Common myeloid progenitor, CD34-positive (primary cell): ENCODE results near the gene MEIS1.

Experiments used
- CTCF ChIA-PET: fragments of 350-600 bp; sonication (Branson Sonifier 250); formaldehyde crosslinking; loops from one replicate; lab custom pipeline; 2021; ENCODE audit warnings: antibody characterized with exemption; lab: Charles Lee
- POLR2A ChIA-PET: fragments of 350-600 bp; sonication (Branson Sonifier 250); formaldehyde crosslinking; loops from one replicate; lab custom pipeline; 2021; ENCODE audit warnings: antibody characterized with exemption; lab: Charles Lee
- DNase-seq, 3 donors: peaks; one replicate each; pipeline versions ENCODE4 v3.0.0 to v3.0.0-alpha.2; 2013
- H3K27ac ChIP-seq, 2 experiments: 1 replicate in 1 of 2; 2 replicates in 1 of 2; pipeline ENCODE4 v1.7.0; 2013; ENCODE audit warnings: inconsistent platforms in 2 of 2, low read length in 2 of 2, mild to moderate bottlenecking in 2 of 2, low read depth in 1 of 2, moderate library complexity in 1 of 2; ENCODE audit not compliant: severe bottlenecking in 2 of 2, insufficient read depth in 1 of 2, poor library complexity in 1 of 2
- H3K27me3 ChIP-seq, 5 experiments: replicated peaks in 2 of 5; 1 replicate in 3 of 5; 2 replicates in 2 of 5; pipeline versions ENCODE4 v1.6.1 to v1.7.0; 2013; ENCODE audit warnings: low read length in 4 of 5, mild to moderate bottlenecking in 2 of 5, moderate library complexity in 2 of 5, inconsistent platforms in 1 of 5; ENCODE audit not compliant: insufficient read depth in 5 of 5, control insufficient read depth in 4 of 5
- H3K36me3 ChIP-seq, 4 experiments: 1 replicate in 2 of 4; 2 replicates in 2 of 4; pipeline versions ENCODE4 v1.6.1 to v1.7.0; 2013; ENCODE audit warnings: low read length in 3 of 4, control low read depth in 1 of 4, mild to moderate bottlenecking in 1 of 4; ENCODE audit not compliant: control insufficient read depth in 4 of 4, insufficient read depth in 4 of 4
- H3K4me1 ChIP-seq, 4 experiments: 1 replicate in 3 of 4; 2 replicates in 1 of 4; pipeline versions ENCODE4 v1.6.1 to v1.7.1; 2013; ENCODE audit warnings: low read length in 3 of 4, mild to moderate bottlenecking in 3 of 4, control low read depth in 1 of 4, inconsistent platforms in 1 of 4, moderate library complexity in 1 of 4; ENCODE audit not compliant: control insufficient read depth in 4 of 4, insufficient read depth in 4 of 4; ENCODE audit errors: control extremely low read depth in 1 of 4
- H3K4me3 ChIP-seq, 7 experiments: 1 replicate in 4 of 7; 2 replicates in 3 of 7; pipeline versions ENCODE4 v1.5.1 to v1.7.0; 2013; ENCODE audit warnings: mild to moderate bottlenecking in 7 of 7, low read length in 6 of 7, moderate library complexity in 6 of 7, inconsistent platforms in 2 of 7, low read depth in 2 of 7, control low read depth in 1 of 7; ENCODE audit not compliant: insufficient read depth in 4 of 7, control insufficient read depth in 1 of 7; ENCODE audit errors: extremely low read depth in 1 of 7
- H3K9me3 ChIP-seq, 5 experiments: 1 replicate in 4 of 5; 2 replicates in 1 of 5; pipeline versions ENCODE4 v1.6.1 to v1.7.1; 2013; ENCODE audit warnings: low read length in 4 of 5, mild to moderate bottlenecking in 2 of 5, inconsistent platforms in 1 of 5, low read depth in 1 of 5, moderate library complexity in 1 of 5; ENCODE audit not compliant: control insufficient read depth in 4 of 5, insufficient read depth in 2 of 5; ENCODE audit errors: control extremely low read depth in 1 of 5
- WGBS: methylation state at CpG from one replicate; pipeline ENCODE4 v1.1.5; 2013; ENCODE audit not compliant: insufficient coverage; 5-methylcytosine and 5-hydroxymethylcytosine counted together

MEIS1 gene

GRCh38 chr2:66460031-66460430 lies 25.1 kb downstream of the MEIS1 start:
- ChIA-PET CTCF (interaction anchor here (1.0 to 2.0 kb wide), 3 partner anchors 15 to 20 kb away, joined by 3 to 5 read pairs (median 3); no protein-coding TSS in a partner anchor), POLR2A (interaction anchor here (0.6 kb wide), 1 partner anchor 1975 kb away, joined by 3 read pairs; no protein-coding TSS in a partner anchor)
- no peak overlapping the region for H3K4me3 ChIP-seq
- 80% methylated on average over 1 of the region's 1 CpG for WGBS
- H3K27ac ChIP-seq: no peak overlapping the region
- H3K9me3 ChIP-seq: no peaks in the 10 kb centered on the region
- H3K36me3 ChIP-seq: peaks cover 27 to 95% (median 37%) of the 10 kb centered on the region in 4 experiments
- H3K4me1 ChIP-seq: peaks cover 0 to 25% (median under 1%) of the 10 kb centered on the region in 4 experiments
- DNase-seq: no peak
- H3K27me3 ChIP-seq: no peaks in the 10 kb centered on the region

GRCh38 chr2:66461001-66461663 lies 26.2 kb downstream of the MEIS1 start:
- Histone ChIP-seq H3K27me3 (no peaks in the 10 kb centered on the region), H3K4me3 (no peak overlapping the region), H3K9me3 (no peaks in the 10 kb centered on the region), H3K36me3 (peaks cover 28 to 95% (median 40%) of the 10 kb centered on the region in 4 experiments), H3K27ac (no peak overlapping the region), H3K4me1 (peaks cover 0 to 30% (median under 1%) of the 10 kb centered on the region in 4 experiments)
- ChIA-PET POLR2A (interaction anchor here (1.0 kb wide), 1 partner anchor 34 kb away, joined by 3 read pairs; no protein-coding TSS in a partner anchor), CTCF (interaction anchor here (0.8 to 4.1 kb wide), 3 partner anchors 16 to 64 kb away, joined by 3 to 19 read pairs (median 3); no protein-coding TSS in a partner anchor)
- DNase-seq: no peak
- no CpG with 5 or more reads among the region's 3 CpGs for WGBS

- POLR2A ChIA-PET: interaction anchor here (1.0 kb wide), 1 partner anchor 35 kb away, joined by 3 read pairs; no protein-coding TSS in a partner anchor
- H3K36me3 ChIP-seq: peaks cover 25 to 94% (median 37%) of the 10 kb centered on the region in 4 experiments
- peaks cover 0 to 25% (median under 1%) of the 10 kb centered on the region in 4 experiments for H3K4me1 ChIP-seq
- H3K4me3 ChIP-seq: no peak overlapping the region
- CTCF ChIA-PET: interaction anchor here (0.6 to 4.1 kb wide), 7 partner anchors 10 to 112 kb away, joined by 3 to 19 read pairs (median 3); no protein-coding TSS in a partner anchor
- H3K27me3 ChIP-seq: no peaks in the 10 kb centered on the region
- 95% methylated on average over 4 of the region's 6 CpGs for WGBS
- no peaks in the 10 kb centered on the region for H3K9me3 ChIP-seq
- DNase-seq: no peak
- no peak overlapping the region for H3K27ac ChIP-seq
Observed at GRCh38 chr2:66461664-66462500, 27.0 kb downstream of the MEIS1 start.

GRCh38 chr2:66462501-66462825 lies 27.5 kb downstream of the MEIS1 start:
- H3K36me3 ChIP-seq: peaks cover 24 to 92% (median 32%) of the 10 kb centered on the region in 4 experiments
- H3K27ac ChIP-seq: no peak overlapping the region
- 100% methylated on average over 1 of the region's 5 CpGs for WGBS
- ChIA-PET POLR2A (no interaction called here), CTCF (interaction anchor here (0.7 to 4.1 kb wide), 6 partner anchors 10 to 111 kb away, joined by 3 to 19 read pairs (median 3); no protein-coding TSS in a partner anchor)
- no peaks in the 10 kb centered on the region for H3K27me3 ChIP-seq
- H3K9me3 ChIP-seq: no peaks in the 10 kb centered on the region
- no peak overlapping the region for H3K4me3 ChIP-seq
- peaks cover 0 to 25% (median under 1%) of the 10 kb centered on the region in 4 experiments for H3K4me1 ChIP-seq
- no peak for DNase-seq

DNA sequence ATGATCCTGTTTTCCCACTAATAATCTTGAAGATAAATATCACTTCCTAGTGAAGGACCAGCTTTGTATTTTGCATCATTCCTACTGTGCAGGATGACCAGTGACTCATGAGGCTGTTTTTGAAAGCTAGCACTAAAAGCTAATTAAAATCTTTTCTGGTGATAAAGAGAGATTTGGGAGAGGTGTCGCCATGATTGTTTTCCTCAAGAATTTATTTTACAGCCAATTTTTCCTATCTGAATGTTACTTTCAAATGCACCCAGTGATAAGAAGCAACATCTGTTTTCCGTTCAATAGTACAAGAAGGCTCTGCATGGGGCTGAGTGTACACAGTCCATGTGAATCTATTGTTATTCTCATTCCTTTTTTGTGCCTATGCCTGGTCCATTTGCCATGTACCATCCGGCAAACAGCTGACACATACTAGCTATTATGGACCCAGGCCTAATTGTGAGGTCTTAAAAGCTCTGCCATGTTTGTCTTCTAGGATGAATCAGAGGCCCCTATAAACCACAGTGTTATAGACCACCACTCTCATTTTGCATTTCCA lies 28.4 kb downstream of the MEIS1 start:
- H3K9me3 ChIP-seq: no peaks in the 10 kb centered on the region
- no peak for DNase-seq
- H3K27me3 ChIP-seq: no peaks in the 10 kb centered on the region
- no peak overlapping the region for H3K4me3 ChIP-seq
- H3K36me3 ChIP-seq: peaks cover 25 to 92% (median 34%) of the 10 kb centered on the region in 4 experiments
- ChIA-PET CTCF (interaction anchor here (0.7 to 4.1 kb wide), 8 partner anchors 9 to 110 kb away, joined by 3 to 19 read pairs (median 4); no protein-coding TSS in a partner anchor), POLR2A (no interaction called here)
- H3K27ac ChIP-seq: no peak overlapping the region
- peaks cover 0 to 29% (median under 1%) of the 10 kb centered on the region in 4 experiments for H3K4me1 ChIP-seq
- WGBS: 94% methylated on average over 2 of the region's 3 CpGs

- no peak for DNase-seq
- POLR2A ChIA-PET: no interaction called here
- Histone ChIP-seq H3K36me3 (peaks cover 24 to 90% (median 28%) of the 10 kb centered on the region in 4 experiments), H3K4me1 (peaks cover 0 to 39% (median 3%) of the 10 kb centered on the region in 4 experiments), H3K4me3 (no peak overlapping the region), H3K27me3 (no peaks in the 10 kb centered on the region), H3K27ac (peak overlapping the region; percentile 25 to 29), H3K9me3 (no peaks in the 10 kb centered on the region)
- WGBS: 88% methylated on average over 1 of the region's 4 CpGs
- CTCF ChIA-PET: interaction anchor here (0.7 to 4.1 kb wide), 5 partner anchors 13 to 57 kb away, joined by 3 to 19 read pairs (median 4); no protein-coding TSS in a partner anchor
Observed at GRCh38 chr2:66464930-66465637, 30.2 kb downstream of the MEIS1 start.
